PC-9 (cell line): ENCODE data around the gene CBX5. TPM values are rescaled to one million over a fixed set of nuclear protein-coding genes. Genes with fewer than 3 reads are reported as not detected.

ENCODE experiments used
- BruUV-seq: library from RNA; stranded (reverse); fragments of 400-500 nt; replicated peaks from 2 replicates; lab custom pipeline; 2021; lab: Mats Ljungman, UMichigan
- CTCF ChIA-PET: fragments of 300-600 bp; sonication (Branson Sonifier 250); formaldehyde crosslinking; loops from one replicate; lab custom pipeline; 2022; ENCODE audit warnings: antibody characterized with exemption; lab: Charles Lee
- POLR2A ChIA-PET: fragments of 300-600 bp; sonication (Branson Sonifier 250); formaldehyde crosslinking; loops from one replicate; lab custom pipeline; 2022; ENCODE audit warnings: antibody characterized with exemption; ENCODE audit not compliant: unreplicated experiment; lab: Charles Lee
- DNase-seq, 2 experiments: peaks; one replicate each; pipeline versions ENCODE4 v3.0.0 to v3.0.0-alpha.2; 2015 to 2022; ENCODE audit warnings: mixed read lengths in 1 of 2
- H2AFZ ChIP-seq: fragments of 200-600 bp; sonication (generic); 2 replicates; pipeline ENCODE4 v1.8.1; 2017; ENCODE audit warnings: antibody characterized with exemption
- H3F3A ChIP-seq: fragments of 200-600 bp; sonication (generic); 2 replicates; pipeline ENCODE4 v1.8.1; 2017; ENCODE audit warnings: antibody characterized with exemption, mild to moderate bottlenecking, low read depth; ENCODE audit not compliant: insufficient read depth
- H3K27ac ChIP-seq: fragments of 200-600 bp; sonication (generic); 2 replicates; pipeline ENCODE4 v1.6.1; 2016; ENCODE audit warnings: mixed run types
- H3K27me3 ChIP-seq: fragments of 200-600 bp; sonication (generic); 2 replicates; pipeline ENCODE4 v1.6.1; 2016; ENCODE audit warnings: low read depth, mixed run types; ENCODE audit not compliant: insufficient read depth
- H3K36me3 ChIP-seq: fragments of 200-600 bp; sonication (generic); 2 replicates; pipeline ENCODE4 v1.6.1; 2016; ENCODE audit warnings: low read depth, mixed run types
- H3K4me1 ChIP-seq: fragments of 200-600 bp; sonication (generic); replicated peaks from 2 replicates; pipeline ENCODE4 v1.6.1; 2016; ENCODE audit warnings: mixed run types; ENCODE audit not compliant: insufficient read depth
- H3K4me2 ChIP-seq: fragments of 200-600 bp; sonication (generic); 2 replicates; pipeline ENCODE4 v1.6.1; 2017; ENCODE audit warnings: mixed run types
- H3K4me3 ChIP-seq: fragments of 200-600 bp; sonication (generic); 2 replicates; pipeline ENCODE4 v1.6.1; 2016; ENCODE audit warnings: mixed run types
- H3K79me2 ChIP-seq: fragments of 200-600 bp; sonication (generic); 2 replicates; pipeline ENCODE4 v1.6.1; 2017; ENCODE audit warnings: low read depth, mixed run types
- H3K9me2 ChIP-seq: fragments of 200-600 bp; sonication (generic); 2 replicates; pipeline ENCODE4 v1.8.1; 2017; ENCODE audit warnings: mild to moderate bottlenecking; ENCODE audit not compliant: insufficient read depth
- H3K9me3 ChIP-seq: fragments of 200-600 bp; sonication (generic); 2 replicates; pipeline ENCODE4 v1.8.1; 2016; ENCODE audit warnings: low read depth; ENCODE audit not compliant: insufficient read depth
- H4K20me1 ChIP-seq: fragments of 200-600 bp; sonication (generic); 2 replicates; pipeline ENCODE4 v1.8.1; 2017; ENCODE audit not compliant: insufficient read depth
- CTCF ChIP-seq: fragments of 200-600 bp; sonication (generic); conservative IDR thresholded peaks from 2 replicates; pipeline ENCODE4 v1.6.1; 2017; ENCODE audit warnings: mixed run types, antibody characterized with exemption, mild to moderate bottlenecking, moderate library complexity
- EZH2 ChIP-seq: fragments of 200-600 bp; sonication (generic); IDR thresholded peaks from 2 replicates; pipeline ENCODE4 v1.8.0; 2017; ENCODE audit warnings: antibody characterized with exemption, low read depth
- intact Hi-C: fragments of 100-400 bp; cut with micrococcal nuclease; formaldehyde crosslinking; loops from one replicate; pipeline ENCODE4 v1.10.0; 2022; ENCODE audit not compliant: unreplicated experiment
- total RNA-seq: library from RNA; stranded (reverse); gene quantifications from 2 replicates; pipeline ENCODE4 v1.2.3, GENCODE V29; 2021

CBX5 gene
- total RNA-seq, 1 experiment from 2014 or later, result 154 TPM

GRCh38 chr12:54200412-54200811 is 79.5 kb downstream of the CBX5 start:
- POLR2A ChIA-PET, result no interaction called here
- Histone ChIP-seq H3K27me3 (peaks cover 3% of the 10 kb centered on the region; the same call in 1 of the 2 replicates), H3K36me3 (no peaks in the 10 kb centered on the region), H3K4me3 (no peak overlapping the region), H2AFZ (no peak overlapping the region), H3K4me2 (no peak overlapping the region), H3F3A (no peaks in the 10 kb centered on the region), H3K4me1 (peaks cover 9% of the 10 kb centered on the region; the same call in 1 of the 2 replicates), H3K9me3 (no peaks in the 10 kb centered on the region), H4K20me1 (no peaks in the 10 kb centered on the region), H3K27ac (no peak overlapping the region), H3K9me2 (no peaks in the 10 kb centered on the region), H3K79me2 (no peaks in the 10 kb centered on the region)
- CTCF ChIA-PET, result interaction anchor here (1.4 kb wide), 1 partner anchor 8 kb away, joined by 7 read pairs; no protein-coding TSS in a partner anchor
- DNase-seq, result no peak
- intact Hi-C loops, result loop anchor here (2.0 to 10.0 kb wide), 4 partner anchors 168 to 876 kb away; partner anchors contain the start of genes AAAS and HOXC5
- BruUV-seq, result no TSS peak
- TF ChIP-seq EZH2 (no peak), CTCF (no peak)

- CTCF ChIA-PET, result interaction anchor here (0.6 kb wide), 1 partner anchor 63 kb away, joined by 3 read pairs; no protein-coding TSS in a partner anchor
Measured at GRCh38 chr12:54199917-54200316, 80.0 kb downstream of the CBX5 start.

GRCh38 chr12:54199034-54199433 is 80.9 kb downstream of the CBX5 start:
- Histone ChIP-seq H4K20me1 (no peaks in the 10 kb centered on the region), H3K36me3 (no peaks in the 10 kb centered on the region), H3K4me3 (no peak overlapping the region), H3K27me3 (peaks cover 10% of the 10 kb centered on the region; the same call in 1 of the 2 replicates), H3K9me2 (no peaks in the 10 kb centered on the region), H3K4me2 (no peak overlapping the region), H3K4me1 (peaks cover 9% of the 10 kb centered on the region; the same call in 1 of the 2 replicates), H3K79me2 (no peaks in the 10 kb centered on the region), H3K9me3 (no peaks in the 10 kb centered on the region), H2AFZ (no peak overlapping the region), H3K27ac (no peak overlapping the region), H3F3A (no peaks in the 10 kb centered on the region)
- intact Hi-C loops, result no loop called here
- ChIA-PET CTCF (no interaction called here), POLR2A (no interaction called here)
- no peak for DNase-seq
- BruUV-seq, result no TSS peak
- TF ChIP-seq CTCF, result no peak
- TF ChIP-seq EZH2, result no peak

More at GRCh38 chr12:54199917-54200316, 80.0 kb downstream of the CBX5 start:
- H4K20me1 ChIP-seq, result no peaks in the 10 kb centered on the region
- intact Hi-C loops, result loop anchor here (2.0 to 10.0 kb wide), 4 partner anchors 167 to 875 kb away; partner anchors contain the start of genes AAAS and HOXC5
- H3K4me1 ChIP-seq, result peaks cover 9% of the 10 kb centered on the region; the same call in 1 of the 2 replicates
- no peak overlapping the region for H3K4me2 ChIP-seq
- H3K27ac ChIP-seq, result no peak overlapping the region
- no peaks in the 10 kb centered on the region for H3K79me2 ChIP-seq
- no peaks in the 10 kb centered on the region for H3K9me2 ChIP-seq
- no peak for DNase-seq
- H3K9me3 ChIP-seq, result no peaks in the 10 kb centered on the region
- H3K27me3 ChIP-seq, result peaks cover 8% of the 10 kb centered on the region; the same call in 1 of the 2 replicates
- no TSS peak for BruUV-seq
- no peak overlapping the region for H2AFZ ChIP-seq
- no peak overlapping the region for H3K4me3 ChIP-seq
- TF ChIP-seq CTCF, result no peak
- TF ChIP-seq EZH2, result no peak
- H3K36me3 ChIP-seq, result no peaks in the 10 kb centered on the region
- POLR2A ChIA-PET, result no interaction called here
- no peaks in the 10 kb centered on the region for H3F3A ChIP-seq
